ENCODE results near the gene SYNM.

The SYNM gene

DNA sequence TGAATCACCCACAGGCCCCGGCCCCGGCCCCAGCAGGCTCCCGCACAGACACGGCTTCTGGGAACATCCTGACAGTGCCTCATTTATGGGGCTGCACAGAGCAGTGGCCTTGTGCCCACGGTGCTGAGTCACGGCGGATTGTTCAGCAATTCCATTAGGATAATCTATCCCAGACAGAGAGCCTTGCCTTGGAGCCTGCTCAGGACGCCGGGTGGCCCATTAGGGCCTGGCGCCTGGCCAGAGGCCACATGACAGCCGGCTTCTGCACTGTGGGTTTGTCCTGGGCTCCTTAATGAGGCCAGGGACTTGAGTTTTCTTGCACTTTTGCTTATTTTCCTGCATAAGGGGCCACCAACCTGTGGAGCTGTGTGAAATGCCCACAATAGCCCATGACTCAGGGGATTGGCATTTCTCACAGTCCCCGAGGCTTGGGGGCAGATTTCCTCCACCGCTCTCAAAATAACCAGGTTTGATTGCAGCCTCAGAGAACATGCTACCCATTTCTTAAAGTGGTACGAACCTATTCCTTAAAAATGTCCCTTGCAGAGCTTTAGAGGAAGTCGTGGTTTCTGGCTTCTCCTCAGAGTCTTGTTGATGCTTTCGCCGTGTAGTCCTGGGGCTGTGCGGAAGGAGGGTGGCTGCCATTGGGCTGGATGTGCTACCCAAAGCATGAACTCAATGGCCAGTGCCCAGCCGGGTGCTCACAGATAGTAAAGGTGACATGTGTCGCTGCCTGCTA lies 19.0 kb downstream of the SYNM start:
- DNase-seq, result no peak

DNA sequence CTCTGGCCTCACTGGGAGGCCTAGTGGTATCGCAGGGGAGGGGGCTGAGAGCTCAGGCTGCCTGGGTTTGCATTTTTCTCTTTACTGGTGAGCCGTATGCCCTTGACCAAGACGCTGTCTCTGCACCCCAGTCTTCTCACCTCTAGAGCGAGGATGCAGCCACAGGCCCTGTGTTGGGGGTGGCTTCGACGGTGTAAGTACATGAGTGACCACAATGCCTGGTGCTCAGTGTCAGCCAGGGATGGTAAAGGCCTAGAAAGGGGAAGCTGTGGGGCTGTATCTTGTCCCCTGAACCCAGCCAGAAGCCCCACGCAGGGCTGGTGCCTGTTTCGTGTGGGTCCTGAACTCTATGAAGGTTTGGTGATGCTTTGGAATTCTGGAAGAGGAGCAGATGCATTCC lies 19.8 kb downstream of the SYNM start:
- no peak for DNase-seq

DNA sequence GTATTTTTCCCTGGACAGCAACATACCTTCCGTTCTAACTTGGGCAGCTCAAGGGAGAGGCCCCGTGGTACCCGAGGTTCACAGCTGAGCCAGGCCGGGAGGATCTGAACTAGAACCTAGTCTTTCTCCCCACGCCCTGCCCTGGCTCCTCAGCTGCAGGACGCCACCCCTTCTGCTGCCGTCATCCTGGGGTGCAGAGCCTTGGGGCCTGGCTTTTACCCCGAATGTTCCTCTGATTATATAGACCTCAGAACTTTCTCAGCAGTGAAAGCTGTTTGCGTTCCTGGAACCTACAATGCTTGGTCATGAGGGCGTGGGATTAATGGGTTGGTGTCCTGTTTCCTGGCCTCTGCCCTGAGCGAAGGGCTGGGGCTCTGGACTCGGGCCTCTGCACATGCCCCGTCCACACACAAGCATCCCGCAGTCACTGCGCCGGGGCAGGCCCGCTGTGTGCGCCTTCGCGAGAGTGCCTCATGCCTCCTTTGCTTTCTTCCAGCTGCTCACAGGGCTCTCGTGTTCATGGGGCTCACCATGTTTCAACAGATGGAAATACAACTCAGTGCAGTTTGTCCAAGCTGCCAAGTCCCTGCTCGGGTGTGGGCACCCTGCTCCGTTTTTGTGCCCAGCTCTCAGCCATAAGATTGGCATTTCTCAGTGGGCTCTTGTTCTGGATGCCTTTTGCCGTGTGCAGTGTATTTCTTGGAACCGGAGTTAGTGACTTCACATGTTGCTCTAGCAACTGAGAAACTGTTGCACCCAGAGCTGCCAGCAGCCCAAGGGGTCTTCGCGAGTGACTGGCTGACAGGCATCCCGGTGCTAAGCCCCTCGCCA lies 20.4 kb downstream of the SYNM start:
- no peak for DNase-seq

DNA sequence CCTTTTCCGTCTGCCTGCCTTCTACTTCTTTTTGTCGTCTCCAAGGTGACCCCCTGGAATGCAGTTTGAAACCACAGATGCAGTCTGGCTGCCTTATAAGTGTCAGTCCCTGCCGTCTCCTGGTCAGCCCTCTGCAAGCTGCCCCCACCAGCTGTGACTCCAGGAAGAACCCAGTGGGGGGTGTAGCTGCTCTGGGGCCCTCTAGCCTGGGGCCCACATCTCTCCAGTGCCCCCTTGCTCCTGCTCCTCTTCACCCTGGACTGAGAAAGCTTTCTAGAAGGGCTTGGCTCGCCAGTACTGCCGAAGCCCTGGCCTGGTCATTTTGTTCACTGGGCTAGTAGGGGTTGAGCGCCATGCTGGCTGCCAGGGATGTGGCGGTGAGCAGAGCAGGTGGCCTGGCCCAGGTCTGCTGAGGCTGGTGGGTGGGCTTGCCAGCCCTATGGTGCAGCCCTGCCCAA lies 21.3 kb downstream of the SYNM start:
- no peak for DNase-seq

DNA sequence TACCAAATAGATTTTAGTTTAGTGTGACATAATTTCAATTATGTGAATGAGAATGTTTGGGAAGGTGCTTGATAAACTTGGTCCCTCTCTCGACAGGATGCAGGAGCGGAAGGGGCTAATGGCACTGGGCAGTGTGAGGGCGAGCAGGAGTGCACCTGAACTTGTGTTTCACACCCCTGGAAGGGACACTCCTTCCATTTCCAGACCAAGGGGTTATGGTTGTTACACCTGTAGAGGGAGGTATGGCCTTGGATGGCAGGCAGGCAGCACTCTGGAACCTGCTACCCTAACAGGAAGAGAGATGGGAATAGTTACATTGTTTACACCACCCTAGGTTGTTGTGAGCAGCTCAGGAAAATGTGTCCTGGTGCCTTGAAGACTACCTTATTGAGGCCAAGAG lies 22.1 kb downstream of the SYNM start:
- DNase-seq, result no peak

DNA sequence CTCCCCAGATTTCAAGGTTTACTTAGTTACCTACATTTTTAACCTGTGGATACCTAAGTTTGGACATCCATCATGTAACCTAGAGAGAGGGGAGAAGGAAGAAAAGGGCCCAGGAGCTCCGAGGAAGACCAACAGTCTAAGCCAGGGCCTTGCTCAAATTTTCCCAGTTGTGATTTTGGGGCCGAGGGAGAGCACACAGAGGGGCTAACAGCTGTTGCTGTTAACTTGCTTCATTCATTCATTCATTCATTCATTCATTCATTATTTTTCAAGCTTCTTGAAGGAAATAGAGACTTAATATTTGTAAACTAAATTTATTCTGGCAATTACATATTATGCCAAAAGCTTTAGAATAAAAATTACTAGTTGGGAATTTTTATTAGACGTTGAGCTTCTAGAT lies 22.9 kb downstream of the SYNM start:
- DNase-seq, result no peak

DNA sequence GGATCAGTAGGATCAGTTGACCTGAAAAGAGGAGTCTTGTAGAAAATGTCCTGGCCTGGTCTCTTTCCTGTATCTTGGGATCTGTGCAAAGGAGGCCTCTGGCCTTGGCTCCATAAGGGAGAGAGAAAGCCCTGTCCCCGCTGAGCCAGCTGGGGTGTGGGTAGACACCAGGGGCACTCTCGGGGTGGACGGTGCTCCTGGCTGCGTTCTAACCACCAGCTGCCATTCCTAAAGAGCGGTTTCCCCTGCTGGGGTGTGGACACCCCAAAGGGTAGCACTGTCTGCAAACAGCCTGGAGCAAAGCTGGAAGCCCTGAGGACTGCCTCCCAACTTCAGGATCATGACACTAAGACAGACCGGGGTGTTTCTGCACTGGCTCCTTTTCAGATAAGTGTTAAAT lies 23.5 kb downstream of the SYNM start:
- no peak for DNase-seq

DNA sequence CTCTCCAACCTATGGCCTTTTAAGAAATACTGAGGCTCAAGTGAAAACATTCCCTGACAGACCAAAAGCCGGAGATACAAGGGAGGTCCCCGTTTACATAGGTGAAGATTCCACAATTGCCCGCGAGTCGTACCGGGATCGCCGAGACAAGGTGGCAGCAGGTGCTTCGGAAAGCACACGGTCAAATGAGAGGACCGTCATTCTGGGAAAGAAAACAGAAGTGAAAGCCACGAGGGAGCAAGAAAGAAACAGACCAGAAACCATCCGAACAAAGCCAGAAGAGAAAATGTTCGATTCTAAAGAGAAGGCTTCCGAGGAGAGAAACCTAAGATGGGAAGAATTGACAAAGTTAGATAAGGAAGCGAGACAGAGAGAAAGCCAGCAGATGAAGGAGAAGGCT lies 24.8 kb downstream of the SYNM start:
- no peak for DNase-seq

DNA sequence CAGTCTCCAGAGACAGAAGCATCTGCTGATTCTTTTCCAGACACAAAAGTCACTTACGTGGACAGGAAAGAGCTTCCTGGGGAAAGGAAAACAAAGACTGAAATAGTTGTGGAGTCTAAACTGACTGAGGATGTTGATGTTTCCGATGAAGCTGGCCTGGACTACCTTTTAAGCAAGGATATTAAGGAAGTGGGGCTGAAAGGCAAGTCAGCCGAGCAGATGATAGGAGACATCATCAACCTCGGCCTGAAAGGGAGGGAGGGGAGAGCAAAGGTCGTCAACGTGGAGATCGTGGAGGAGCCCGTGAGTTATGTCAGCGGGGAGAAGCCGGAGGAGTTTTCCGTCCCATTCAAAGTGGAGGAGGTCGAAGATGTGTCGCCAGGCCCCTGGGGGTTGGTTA lies 25.4 kb downstream of the SYNM start:
- DNase-seq, result no peak

DNA sequence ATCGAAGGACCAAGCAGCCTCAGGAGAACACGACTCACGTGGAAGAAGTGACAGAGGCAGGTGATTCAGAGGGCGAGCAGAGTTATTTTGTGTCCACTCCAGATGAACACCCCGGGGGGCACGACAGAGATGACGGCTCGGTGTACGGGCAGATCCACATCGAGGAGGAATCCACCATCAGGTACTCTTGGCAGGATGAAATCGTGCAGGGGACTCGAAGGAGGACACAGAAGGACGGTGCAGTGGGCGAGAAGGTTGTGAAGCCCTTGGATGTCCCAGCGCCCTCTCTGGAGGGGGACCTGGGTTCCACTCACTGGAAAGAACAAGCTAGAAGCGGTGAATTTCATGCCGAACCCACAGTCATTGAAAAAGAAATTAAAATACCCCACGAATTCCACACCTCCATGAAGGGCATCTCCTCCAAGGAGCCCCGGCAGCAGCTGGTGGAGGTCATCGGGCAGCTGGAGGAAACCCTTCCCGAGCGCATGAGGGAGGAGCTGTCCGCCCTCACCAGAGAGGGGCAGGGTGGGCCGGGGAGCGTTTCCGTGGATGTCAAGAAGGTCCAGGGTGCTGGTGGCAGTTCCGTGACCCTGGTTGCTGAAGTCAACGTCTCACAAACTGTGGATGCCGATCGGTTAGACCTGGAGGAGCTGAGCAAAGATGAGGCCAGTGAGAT lies 26.0 kb downstream of the SYNM start:
- DNase-seq, result no peak

DNA sequence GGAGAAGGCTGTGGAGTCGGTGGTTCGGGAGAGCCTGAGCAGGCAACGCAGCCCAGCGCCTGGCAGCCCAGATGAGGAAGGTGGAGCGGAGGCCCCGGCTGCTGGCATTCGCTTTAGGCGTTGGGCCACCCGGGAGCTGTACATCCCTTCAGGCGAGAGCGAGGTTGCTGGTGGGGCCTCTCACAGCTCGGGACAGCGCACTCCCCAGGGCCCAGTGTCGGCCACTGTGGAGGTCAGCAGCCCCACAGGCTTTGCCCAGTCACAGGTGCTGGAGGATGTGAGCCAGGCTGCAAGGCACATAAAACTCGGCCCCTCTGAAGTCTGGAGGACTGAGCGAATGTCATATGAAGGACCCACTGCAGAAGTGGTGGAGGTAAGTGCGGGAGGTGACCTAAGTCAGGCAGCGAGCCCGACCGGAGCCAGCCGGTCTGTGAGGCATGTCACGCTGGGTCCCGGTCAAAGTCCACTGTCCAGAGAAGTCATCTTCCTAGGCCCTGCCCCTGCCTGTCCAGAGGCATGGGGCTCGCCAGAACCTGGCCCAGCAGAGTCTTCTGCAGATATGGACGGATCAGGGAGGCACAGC lies 26.7 kb downstream of the SYNM start:
- DNase-seq, result no peak

DNA sequence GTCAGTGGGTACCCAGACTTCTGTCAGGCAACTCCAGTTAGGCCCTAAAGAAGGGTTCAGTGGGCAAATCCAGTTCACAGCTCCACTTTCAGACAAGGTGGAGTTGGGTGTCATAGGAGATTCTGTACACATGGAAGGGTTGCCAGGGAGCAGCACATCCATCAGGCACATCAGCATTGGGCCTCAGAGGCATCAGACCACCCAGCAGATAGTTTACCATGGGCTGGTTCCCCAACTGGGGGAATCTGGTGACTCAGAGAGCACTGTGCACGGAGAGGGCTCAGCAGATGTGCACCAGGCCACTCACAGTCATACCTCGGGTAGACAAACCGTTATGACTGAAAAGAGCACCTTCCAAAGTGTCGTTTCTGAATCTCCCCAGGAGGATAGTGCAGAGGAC lies 27.2 kb downstream of the SYNM start:
- no peak for DNase-seq

DNA sequence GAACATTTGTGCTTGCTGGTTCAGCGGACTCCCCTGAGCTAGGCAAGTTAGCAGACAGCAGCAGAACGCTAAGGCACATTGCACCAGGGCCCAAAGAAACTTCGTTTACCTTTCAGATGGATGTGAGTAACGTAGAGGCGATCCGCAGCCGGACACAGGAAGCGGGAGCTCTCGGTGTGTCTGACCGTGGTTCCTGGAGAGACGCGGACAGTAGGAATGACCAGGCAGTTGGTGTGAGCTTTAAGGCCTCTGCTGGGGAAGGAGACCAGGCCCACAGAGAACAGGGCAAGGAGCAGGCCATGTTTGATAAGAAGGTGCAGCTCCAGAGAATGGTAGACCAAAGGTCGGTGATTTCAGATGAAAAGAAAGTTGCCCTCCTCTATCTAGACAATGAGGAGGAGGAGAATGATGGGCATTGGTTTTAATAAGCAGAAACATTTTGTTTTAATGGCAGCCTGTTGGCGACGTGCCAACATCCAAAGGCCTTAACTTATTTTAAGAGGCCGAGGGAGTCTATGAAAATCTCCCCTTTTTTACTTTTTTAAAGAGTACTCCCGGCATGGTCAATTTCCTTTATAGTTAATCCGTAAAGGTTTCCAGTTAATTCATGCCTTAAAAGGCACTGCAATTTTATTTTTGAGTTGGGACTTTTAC lies 27.9 kb downstream of the SYNM start:
- no peak for DNase-seq

DNA sequence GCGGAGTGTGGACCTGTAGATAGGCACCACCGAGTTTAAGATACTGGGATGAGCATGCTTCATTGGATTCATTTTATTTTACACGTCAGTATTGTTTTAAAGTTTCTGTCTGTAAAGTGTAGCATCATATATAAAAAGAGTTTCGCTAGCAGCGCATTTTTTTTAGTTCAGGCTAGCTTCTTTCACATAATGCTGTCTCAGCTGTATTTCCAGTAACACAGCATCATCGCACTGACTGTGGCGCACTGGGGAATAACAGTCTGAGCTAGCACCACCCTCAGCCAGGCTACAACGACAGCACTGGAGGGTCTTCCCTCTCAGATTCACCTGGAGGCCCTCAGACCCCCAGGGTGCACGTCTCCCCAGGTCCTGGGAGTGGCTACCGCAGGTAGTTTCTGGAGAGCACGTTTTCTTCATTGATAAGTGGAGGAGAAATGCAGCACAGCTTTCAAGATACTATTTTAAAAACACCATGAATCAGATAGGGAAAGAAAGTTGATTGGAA lies 29.5 kb downstream of the SYNM start:
- DNase-seq, result no peak

DNA sequence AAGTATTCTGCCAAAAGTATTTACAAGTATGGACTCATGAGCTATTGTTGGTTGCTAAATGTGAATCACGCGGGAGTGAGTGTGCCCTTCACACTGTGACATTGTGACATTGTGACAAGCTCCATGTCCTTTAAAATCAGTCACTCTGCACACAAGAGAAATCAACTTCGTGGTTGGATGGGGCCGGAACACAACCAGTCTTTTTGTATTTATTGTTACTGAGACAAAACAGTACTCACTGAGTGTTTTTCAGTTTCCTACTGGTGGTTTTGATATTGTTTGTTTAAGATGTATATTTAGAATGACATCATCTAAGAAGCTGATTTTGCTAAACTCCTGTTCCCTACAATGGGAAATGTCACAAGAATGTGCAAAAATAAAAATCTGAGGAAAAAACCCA lies 30.3 kb downstream of the SYNM start:
- no peak for DNase-seq

DNA sequence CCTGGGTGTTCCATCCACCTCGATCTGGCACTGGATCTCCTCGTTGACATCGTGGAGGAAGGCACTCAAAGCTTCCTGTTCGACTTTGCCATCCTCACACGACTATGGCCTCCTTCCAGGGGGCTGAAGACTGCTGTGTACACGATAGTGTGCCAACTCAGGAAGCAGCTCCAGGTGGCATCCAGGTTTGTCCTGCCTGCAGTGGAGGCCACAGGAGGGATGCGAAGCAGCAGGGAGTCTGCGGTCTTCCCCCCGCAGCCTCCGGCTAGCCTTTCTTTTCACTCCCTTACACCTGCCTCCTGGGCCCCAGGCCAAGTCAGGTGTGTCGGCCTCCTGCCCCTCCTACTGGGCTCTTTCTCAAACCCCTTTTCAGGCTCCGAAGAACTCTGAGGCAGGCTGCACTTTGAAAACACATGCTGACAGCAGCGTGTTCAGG lies 32.2 kb downstream of the SYNM start:
- no peak for DNase-seq

DNA sequence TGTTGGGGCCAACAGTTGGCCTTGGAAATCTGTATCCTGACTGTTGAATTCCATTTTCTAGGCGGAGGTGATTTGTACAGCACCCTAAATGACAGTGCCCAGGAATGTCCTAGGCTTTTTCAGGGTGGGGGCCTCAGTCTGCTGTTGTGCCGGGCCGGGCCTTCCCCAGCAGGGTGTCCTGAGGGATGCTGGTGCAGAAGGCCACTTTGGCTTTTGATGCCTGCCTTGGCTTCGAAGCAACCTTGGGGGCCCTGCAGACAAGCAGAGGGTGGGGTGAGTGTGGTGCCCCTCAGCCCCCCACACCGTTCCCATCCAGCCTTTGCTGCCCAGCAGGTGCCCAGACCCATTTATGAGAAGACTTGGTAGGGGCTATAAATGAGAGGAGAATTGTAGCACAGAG lies 33.0 kb downstream of the SYNM start:
- DNase-seq, result no peak

DNA sequence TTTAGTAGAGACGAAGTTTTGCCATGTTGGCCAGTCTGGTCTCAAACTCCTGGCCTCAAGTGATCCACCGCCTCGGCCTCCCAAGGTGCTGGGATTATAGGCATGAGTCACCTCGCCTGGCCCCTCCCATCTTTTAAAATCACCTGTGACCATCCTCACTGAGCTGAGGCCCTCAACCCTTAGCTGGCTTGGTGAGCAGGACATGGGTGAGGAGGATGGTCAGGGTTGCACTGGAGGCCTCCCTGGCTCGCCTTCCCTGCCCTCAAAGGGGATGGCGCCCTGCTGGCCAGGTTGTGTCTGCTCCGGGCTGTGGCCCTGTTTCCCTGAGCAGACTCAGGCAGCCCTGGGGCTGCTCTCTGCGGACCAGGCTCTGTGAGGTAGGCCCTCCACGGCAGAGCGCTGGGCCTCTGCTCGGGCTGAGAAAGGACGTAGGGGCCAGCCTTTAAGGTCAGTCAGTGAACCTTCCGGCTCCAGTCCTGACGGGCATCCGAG lies 33.7 kb downstream of the SYNM start:
- no peak for DNase-seq

DNA sequence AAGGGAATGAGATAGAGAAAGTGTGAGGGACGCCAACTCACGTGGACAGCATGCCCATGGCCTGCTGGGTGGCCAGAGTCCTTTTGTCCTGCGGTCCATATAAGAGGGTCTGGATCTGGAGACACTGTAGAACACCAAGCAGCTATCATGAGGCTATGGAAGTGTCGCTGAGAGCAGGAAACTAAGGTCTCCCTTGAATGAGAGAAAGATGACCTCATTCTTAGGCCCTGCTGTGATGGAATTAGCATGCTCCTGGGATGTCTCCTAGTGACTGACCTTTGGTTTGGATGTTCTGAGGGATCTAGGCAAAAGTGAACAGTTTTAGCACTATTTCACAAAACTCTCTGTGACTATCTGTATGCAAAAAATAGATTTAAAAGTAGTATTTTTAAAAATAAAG lies 34.4 kb downstream of the SYNM start:
- DNase-seq, result no peak

DNA sequence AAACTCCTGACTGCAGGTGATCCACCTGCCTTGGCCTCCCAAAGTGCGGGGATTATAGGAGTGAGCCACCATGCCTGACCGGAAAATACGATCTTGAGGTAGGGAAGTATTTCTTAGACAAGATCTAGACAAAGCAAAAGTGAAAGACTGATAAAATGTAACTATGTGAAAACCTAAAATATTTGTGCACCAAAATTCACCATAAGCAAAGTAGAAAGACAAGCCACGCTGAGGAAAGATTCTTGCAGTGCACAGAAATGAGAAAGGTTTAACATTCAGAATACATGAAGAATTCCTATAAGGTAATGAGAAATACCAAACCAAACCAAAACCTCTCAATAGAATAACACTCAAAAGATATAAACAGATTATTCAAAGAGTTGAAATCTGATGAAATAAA lies 35.7 kb downstream of the SYNM start:
- no peak for DNase-seq

DNA sequence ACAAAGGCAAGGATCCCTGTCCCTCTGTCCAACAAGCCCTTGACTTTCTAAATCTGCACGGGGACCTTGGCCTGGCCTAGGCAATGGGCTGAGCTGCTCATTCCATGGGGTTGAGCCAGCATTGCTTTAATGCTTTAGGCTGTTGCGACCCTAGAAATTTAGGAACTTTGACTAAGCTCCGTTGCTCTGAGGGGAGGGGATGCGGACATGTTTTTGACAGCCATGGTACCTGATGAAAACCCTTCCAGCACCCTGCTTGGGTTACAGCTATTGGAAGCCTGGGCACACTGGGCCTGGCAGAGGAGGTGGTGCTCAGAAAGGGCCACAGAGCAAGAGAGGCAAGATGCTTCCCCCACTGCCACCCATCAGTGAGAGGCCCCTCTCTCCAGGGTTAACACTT lies 37.1 kb downstream of the SYNM start:
- DNase-seq, result no peak

DNA sequence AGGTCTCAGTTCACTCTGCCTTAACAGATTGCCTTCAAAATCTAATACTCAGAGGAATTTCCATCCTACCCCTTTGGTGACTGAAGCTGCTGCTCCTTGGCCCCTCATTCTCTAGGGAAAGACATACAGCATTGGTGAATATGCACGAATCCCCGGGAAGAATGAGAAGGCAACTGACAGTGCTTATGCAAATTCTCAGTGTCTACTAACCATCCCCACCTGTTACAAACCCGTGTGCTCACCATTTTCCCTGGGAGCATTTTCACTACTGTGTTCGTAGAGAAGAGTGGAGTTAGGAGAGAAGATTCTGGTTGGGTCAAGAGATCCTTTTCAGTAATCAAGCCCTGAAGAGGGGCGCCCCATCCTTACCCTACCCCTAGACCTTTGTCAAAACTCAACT lies 37.7 kb downstream of the SYNM start:
- DNase-seq, result no peak

DNA sequence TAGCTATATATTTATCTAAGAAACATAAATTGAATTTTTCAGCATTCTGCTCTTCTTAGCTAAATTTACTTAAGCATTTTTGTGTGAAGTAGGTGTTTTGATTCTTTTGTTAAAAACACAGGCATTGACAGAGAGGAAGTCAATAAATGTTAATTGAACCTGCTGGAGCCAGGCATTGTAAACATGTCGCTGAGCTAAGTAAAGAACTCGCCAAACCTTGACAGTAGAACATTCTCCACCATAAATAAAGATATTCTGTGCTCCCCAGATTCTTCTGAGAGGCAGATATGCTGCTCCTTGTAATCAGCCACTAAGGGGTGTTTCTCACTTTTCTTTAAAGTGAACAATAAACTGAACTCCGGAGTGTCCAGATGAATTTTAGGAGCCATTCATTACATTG lies 38.4 kb downstream of the SYNM start:
- no peak for DNase-seq
